ENCODE measurements around the gene SH3RF3.

SH3RF3 gene

GRCh38 chr2:109481599-109481998 lies 352.6 kb downstream of the SH3RF3 start:
- H3K4me1 ChIP-seq = no peaks in the 10 kb centered on the region
- 0 out of 2 replicates have a peak, but pooled peaks cover 5% of the 10 kb centered on the region for H3K27me3 ChIP-seq (ENCODE audit: low read depth)
- in situ Hi-C loops (cut with MboI; ENCODE audit: low sequenced_read_pairs) = no loop called here

DNA sequence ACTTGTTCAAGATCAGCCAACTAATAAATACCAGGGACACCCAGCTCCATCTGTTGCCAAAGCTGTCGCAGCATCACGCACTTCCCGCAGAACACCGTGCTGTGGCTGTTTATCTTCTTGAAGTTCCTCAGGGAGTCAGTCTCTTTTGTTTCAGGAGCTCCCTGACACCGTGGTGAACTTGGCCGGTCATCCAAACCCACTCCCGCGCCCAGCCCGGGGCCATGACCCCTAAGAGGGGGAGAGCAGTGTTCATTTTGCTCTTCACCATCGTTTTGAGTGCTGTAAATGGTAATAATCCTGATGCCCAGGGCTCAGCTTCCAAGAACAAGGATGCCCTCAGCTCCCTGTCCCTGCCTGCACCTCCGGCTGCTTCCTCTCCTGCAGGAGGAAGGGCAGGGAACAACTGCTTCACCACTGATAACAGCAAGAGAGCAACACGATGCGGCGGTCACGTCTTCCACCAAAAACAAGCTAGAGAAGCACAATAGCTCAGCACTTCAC lies 353.4 kb downstream of the SH3RF3 start:
- no peak for DNase-seq (ENCODE audit: low spot score in 2 of 2)
- in situ Hi-C loops (cut with MboI; ENCODE audit: low sequenced_read_pairs) = no loop called here
- Histone ChIP-seq H3K9me3 (no peaks in the 10 kb centered on the region), H3K36me3 (replicated peaks) (no peaks in the 10 kb centered on the region), H3K27me3 (ENCODE audit: low read depth) (0 out of 2 replicates have a peak, but pooled peaks cover 5% of the 10 kb centered on the region), H3K4me1 (no peaks in the 10 kb centered on the region), H3K4me3 (no peak overlapping the region)

More at GRCh38 chr2:109481599-109481998, 352.6 kb downstream of the SH3RF3 start:
- no peaks in the 10 kb centered on the region for H3K36me3 ChIP-seq (replicated peaks)
- no peak overlapping the region for H3K4me3 ChIP-seq
- DNase-seq (ENCODE audit: low spot score in 2 of 2) = no peak
- H3K9me3 ChIP-seq = no peaks in the 10 kb centered on the region

- Histone ChIP-seq H3K36me3 (replicated peaks) (no peaks in the 10 kb centered on the region), H3K4me1 (no peaks in the 10 kb centered on the region), H3K27me3 (ENCODE audit: low read depth) (0 out of 2 replicates have a peak, but pooled peaks cover 5% of the 10 kb centered on the region), H3K4me3 (no peak overlapping the region), H3K9me3 (no peaks in the 10 kb centered on the region)
- DNase-seq (ENCODE audit: low spot score in 2 of 2) = no peak
- in situ Hi-C loops (cut with MboI; ENCODE audit: low sequenced_read_pairs) = no loop called here
Measured at GRCh38 chr2:109486711-109487535, 357.9 kb downstream of the SH3RF3 start.

DNA sequence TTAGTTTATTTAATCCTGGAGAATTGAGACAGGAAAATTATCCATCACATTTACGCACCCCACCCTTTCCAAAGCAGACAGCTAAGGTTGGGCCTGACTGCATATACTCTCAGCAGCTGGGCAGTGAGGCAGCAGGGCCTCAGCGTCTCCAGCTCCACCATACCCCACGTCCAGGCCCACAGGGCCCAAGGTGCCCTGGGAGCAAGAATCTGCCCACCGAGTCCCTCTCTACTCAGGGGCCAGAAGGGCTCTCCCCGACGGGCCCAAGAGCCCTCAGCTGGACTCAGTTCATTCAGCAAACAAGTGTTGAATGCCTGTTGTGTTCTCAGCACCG lies 358.5 kb downstream of the SH3RF3 start:
- in situ Hi-C loops (cut with MboI; ENCODE audit: low sequenced_read_pairs) = no loop called here

GRCh38 chr2:109487871-109488655 lies 359.1 kb downstream of the SH3RF3 start:
- in situ Hi-C loops (cut with MboI; ENCODE audit: low sequenced_read_pairs) = no loop called here
- DNase-seq (ENCODE audit: low spot score in 2 of 2) = no peak
- 0 out of 2 replicates have a peak, but pooled peaks cover under 1% of the 10 kb centered on the region for H3K27me3 ChIP-seq (ENCODE audit: low read depth)
- no peaks in the 10 kb centered on the region for H3K9me3 ChIP-seq
- no peak overlapping the region for H3K4me3 ChIP-seq
- no peaks in the 10 kb centered on the region for H3K36me3 ChIP-seq (replicated peaks)
- H3K4me1 ChIP-seq = no peaks in the 10 kb centered on the region

More for the DNA sequence above, 358.5 kb downstream of the SH3RF3 start:
- H3K4me3 ChIP-seq = no peak overlapping the region
- no peaks in the 10 kb centered on the region for H3K36me3 ChIP-seq (replicated peaks)
- 0 out of 2 replicates have a peak, but pooled peaks cover 5% of the 10 kb centered on the region for H3K27me3 ChIP-seq (ENCODE audit: low read depth)
- H3K4me1 ChIP-seq = no peaks in the 10 kb centered on the region
- DNase-seq (ENCODE audit: low spot score in 2 of 2) = no peak
- H3K9me3 ChIP-seq = no peaks in the 10 kb centered on the region

- no peaks in the 10 kb centered on the region for H3K27me3 ChIP-seq (ENCODE audit: low read depth)
- in situ Hi-C loops (cut with MboI; ENCODE audit: low sequenced_read_pairs) = no loop called here
- H3K9me3 ChIP-seq = no peaks in the 10 kb centered on the region
- DNase-seq (ENCODE audit: low spot score in 2 of 2) = no peak
- no peak overlapping the region for H3K4me3 ChIP-seq
- no peaks in the 10 kb centered on the region for H3K36me3 ChIP-seq (replicated peaks)
- no peaks in the 10 kb centered on the region for H3K4me1 ChIP-seq
Measured at GRCh38 chr2:109489296-109489695, 360.3 kb downstream of the SH3RF3 start.

DNA sequence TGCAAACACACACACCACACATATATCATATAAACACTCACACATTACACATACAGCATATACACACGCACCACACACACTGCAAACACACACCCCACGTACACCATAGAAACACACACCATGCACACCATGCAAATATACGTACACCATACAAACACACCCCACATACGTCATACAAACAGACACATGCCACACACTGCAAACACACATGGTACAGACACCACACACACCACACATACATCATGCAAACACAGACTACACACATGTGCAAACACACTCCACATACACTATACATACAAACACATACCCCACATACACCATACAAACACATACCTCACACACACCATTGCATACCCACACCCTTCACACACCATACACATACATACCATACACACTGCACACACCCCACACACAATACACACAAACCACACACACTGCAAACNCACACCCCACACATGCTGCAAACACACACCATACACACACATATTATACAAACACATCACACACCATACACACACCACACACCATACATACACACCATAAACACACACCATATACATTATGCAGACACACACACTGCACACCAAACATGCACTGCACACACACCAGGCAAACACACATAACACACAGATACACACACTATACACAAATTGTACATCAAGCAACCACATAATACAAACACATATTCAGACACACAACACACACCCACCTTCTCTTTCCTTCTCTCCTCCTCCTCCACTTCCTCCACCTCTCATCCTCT lies 364.4 kb downstream of the SH3RF3 start:
- Histone ChIP-seq H3K4me1 (no peaks in the 10 kb centered on the region), H3K9me3 (no peaks in the 10 kb centered on the region), H3K27me3 (ENCODE audit: low read depth) (no peaks in the 10 kb centered on the region), H3K4me3 (no peak overlapping the region), H3K36me3 (replicated peaks) (no peaks in the 10 kb centered on the region)
- DNase-seq (ENCODE audit: low spot score in 2 of 2) = no peak
- in situ Hi-C loops (cut with MboI; ENCODE audit: low sequenced_read_pairs) = no loop called here

- no peaks in the 10 kb centered on the region for H3K27me3 ChIP-seq (ENCODE audit: low read depth)
- in situ Hi-C loops (cut with MboI; ENCODE audit: low sequenced_read_pairs) = no loop called here
- H3K36me3 ChIP-seq (replicated peaks) = no peaks in the 10 kb centered on the region
- no peak for DNase-seq (ENCODE audit: low spot score in 2 of 2)
- no peaks in the 10 kb centered on the region for H3K4me1 ChIP-seq
- H3K4me3 ChIP-seq = no peak overlapping the region
- no peaks in the 10 kb centered on the region for H3K9me3 ChIP-seq
Measured at GRCh38 chr2:109494351-109494750, 365.3 kb downstream of the SH3RF3 start.

- no peak for DNase-seq (ENCODE audit: low spot score in 2 of 2)
- H3K36me3 ChIP-seq (replicated peaks) = no peaks in the 10 kb centered on the region
- no peak overlapping the region for H3K4me3 ChIP-seq
- no peaks in the 10 kb centered on the region for H3K27me3 ChIP-seq (ENCODE audit: low read depth)
- H3K4me1 ChIP-seq = no peaks in the 10 kb centered on the region
- H3K9me3 ChIP-seq = no peaks in the 10 kb centered on the region
- in situ Hi-C loops (cut with MboI; ENCODE audit: low sequenced_read_pairs) = no loop called here
Measured at GRCh38 chr2:109497463-109497862, 368.5 kb downstream of the SH3RF3 start.

GRCh38 chr2:109497911-109498870 lies 369.2 kb downstream of the SH3RF3 start:
- no peak for DNase-seq (ENCODE audit: low spot score in 2 of 2)
- H3K4me3 ChIP-seq = no peak overlapping the region
- H3K36me3 ChIP-seq (replicated peaks) = no peaks in the 10 kb centered on the region
- H3K4me1 ChIP-seq = no peaks in the 10 kb centered on the region
- in situ Hi-C loops (cut with MboI; ENCODE audit: low sequenced_read_pairs) = no loop called here
- H3K27me3 ChIP-seq (ENCODE audit: low read depth) = 0 out of 2 replicates have a peak, but pooled peaks cover 5% of the 10 kb centered on the region
- no peaks in the 10 kb centered on the region for H3K9me3 ChIP-seq

DNA sequence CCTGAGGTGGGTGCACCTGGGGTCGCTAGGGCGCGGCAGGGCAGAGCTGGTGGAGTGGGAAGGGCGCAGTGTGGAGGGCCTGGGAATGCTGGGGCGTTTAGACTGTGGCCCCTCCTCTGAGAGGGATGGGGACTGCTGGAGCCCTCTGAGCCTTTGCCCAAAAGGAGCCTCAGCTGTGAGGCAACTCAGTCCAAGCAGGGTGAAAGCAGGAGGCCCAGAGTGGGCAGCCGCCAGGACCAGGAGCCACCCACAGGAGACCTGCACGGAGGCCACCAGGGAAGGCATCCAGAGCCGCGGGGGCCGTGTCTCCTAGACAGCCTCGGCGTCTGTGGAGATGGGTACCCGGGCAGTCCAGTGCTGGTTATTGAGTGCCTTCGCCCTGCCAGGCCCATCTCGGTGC lies 369.9 kb downstream of the SH3RF3 start:
- Histone ChIP-seq H3K9me3 (no peaks in the 10 kb centered on the region), H3K4me3 (no peak overlapping the region), H3K4me1 (no peaks in the 10 kb centered on the region), H3K36me3 (replicated peaks) (no peaks in the 10 kb centered on the region), H3K27me3 (ENCODE audit: low read depth) (0 out of 2 replicates have a peak, but pooled peaks cover 5% of the 10 kb centered on the region)
- in situ Hi-C loops (cut with MboI; ENCODE audit: low sequenced_read_pairs) = no loop called here
- no peak for DNase-seq (ENCODE audit: low spot score in 2 of 2)

DNA sequence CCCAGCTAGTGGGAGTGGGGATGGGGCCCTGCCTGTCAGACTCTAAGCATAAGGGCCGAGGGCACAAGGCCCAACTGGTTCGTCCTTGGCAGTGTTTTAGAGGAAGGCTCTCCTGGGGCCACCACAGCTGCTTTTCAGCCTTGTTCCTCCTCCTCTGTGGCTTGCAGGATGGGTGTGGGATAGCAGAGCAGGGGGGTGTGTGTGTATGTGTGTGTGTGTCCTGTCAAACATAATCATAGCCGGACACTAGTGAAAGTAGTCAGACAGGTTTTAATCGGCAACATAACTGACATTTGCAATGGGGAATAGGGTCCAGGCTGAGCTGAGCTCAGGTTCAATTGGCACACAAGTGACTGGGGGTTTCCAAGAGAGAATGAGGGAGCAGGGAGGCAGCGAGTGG lies 370.6 kb downstream of the SH3RF3 start:
- in situ Hi-C loops (cut with MboI; ENCODE audit: low sequenced_read_pairs) = no loop called here
- H3K4me1 ChIP-seq = no peaks in the 10 kb centered on the region
- H3K27me3 ChIP-seq (ENCODE audit: low read depth) = 0 out of 2 replicates have a peak, but pooled peaks cover 5% of the 10 kb centered on the region

More for the DNA sequence above, 370.6 kb downstream of the SH3RF3 start:
- Histone ChIP-seq H3K4me3 (no peak overlapping the region), H3K9me3 (no peaks in the 10 kb centered on the region), H3K36me3 (replicated peaks) (no peaks in the 10 kb centered on the region)
- DNase-seq (ENCODE audit: low spot score in 2 of 2) = no peak

Measured in HAP-1 (cell line).